ENCODE results near the gene RIF1.
A peak's percentile ranks its signal among the peaks of the same experiment; 100 is the strongest.

RIF1 gene

DNA sequence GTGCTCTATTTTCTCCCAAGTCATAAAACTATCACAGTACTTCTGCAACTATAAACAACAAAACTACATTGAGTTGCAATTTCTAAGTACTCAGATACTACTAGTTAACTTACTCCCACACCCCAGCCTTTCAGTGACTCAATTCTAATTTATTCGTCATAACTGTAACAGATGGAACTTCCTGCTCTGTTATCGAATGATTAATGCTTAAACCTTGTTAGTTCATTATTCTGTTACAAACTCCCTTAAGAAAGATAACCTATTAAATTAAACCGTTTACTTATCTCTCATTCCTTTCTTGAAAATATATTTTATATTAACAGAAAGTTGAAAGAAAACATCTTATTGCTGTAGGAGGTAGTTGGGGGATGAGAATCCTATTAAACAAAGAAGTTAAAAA lies 35.3 kb upstream of the RIF1 start:
- DNase-seq (ENCODE audit: low read depth, low spot score): peak; percentile 55
- ChIA-PET POLR2A (no interaction called here), CTCF (no interaction called here)
- no peak overlapping the region for H3K4me3 ChIP-seq (ENCODE audit: low read depth, low read length)
- TF ChIP-seq, protein P1, sequence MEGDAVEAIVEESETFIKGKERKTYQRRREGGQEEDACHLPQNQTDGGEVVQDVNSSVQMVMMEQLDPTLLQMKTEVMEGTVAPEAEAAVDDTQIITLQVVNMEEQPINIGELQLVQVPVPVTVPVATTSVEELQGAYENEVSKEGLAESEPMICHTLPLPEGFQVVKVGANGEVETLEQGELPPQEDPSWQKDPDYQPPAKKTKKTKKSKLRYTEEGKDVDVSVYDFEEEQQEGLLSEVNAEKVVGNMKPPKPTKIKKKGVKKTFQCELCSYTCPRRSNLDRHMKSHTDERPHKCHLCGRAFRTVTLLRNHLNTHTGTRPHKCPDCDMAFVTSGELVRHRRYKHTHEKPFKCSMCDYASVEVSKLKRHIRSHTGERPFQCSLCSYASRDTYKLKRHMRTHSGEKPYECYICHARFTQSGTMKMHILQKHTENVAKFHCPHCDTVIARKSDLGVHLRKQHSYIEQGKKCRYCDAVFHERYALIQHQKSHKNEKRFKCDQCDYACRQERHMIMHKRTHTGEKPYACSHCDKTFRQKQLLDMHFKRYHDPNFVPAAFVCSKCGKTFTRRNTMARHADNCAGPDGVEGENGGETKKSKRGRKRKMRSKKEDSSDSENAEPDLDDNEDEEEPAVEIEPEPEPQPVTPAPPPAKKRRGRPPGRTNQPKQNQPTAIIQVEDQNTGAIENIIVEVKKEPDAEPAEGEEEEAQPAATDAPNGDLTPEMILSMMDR (IDR thresholded peaks at IDR 0.05; ENCODE audit: insufficient read depth, low read length, missing control alignments): no peak

DNA sequence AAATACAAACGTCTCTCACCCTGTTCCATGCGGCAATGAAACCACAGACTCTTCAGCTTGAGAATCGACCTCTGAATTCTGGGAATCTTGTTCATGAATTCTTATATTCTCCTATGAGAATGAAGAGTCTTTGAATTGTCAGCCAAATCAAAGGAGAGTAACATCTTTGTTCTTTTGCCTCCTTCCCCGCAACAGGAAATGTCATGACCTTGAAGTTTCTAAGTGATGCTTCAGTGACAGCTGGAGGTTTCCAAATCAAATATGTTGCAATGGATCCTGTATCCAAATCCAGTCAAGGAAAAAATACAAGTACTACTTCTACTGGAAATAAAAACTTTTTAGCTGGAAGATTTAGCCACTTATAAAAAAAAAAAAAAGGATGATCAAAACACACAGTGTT lies 30.5 kb upstream of the RIF1 start:
- TF ChIP-seq, protein P1 (IDR thresholded peaks at IDR 0.05; ENCODE audit: insufficient read depth, low read length, missing control alignments): no peak
- no peak for DNase-seq (ENCODE audit: low read depth, low spot score)
- ChIA-PET CTCF (interaction anchor here (1.5 kb wide), 1 partner anchor 31 kb away, joined by 3 read pairs; the partner anchor contains the start of gene RIF1), POLR2A (no interaction called here)
- no peak overlapping the region for H3K4me3 ChIP-seq (ENCODE audit: low read depth, low read length)

DNA sequence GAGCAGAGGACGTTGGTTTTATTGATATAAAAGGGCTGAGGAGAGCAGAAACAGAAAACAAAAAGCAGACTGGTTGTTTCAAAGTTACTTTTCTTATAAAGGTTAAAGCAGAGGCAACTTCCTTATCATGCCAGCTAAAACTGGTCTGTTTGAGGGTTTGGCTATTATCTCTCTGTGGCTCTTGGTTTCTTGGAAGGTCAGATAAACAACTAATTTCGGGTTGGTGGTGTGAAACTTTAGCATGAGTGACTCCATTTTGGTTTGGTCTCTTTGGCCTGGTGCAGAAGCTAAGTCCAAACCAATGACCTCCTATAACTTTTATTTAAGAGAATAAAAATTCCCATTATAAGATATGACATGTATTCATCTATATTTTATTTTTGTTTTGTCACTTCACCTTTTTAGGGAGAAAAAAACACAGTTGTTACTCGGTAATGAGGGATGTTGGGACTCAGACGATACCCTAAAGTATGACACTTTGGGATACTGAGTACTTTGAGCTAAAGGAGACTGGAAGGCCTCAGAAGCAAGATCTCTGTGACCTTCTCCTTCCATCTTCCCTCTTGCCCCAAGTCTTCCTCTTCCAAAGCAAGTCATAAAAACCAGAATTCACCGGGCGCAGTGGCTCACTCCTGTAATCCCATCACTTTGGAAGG lies 29.0 kb upstream of the RIF1 start:
- TF ChIP-seq, protein P1 (IDR thresholded peaks at IDR 0.05; ENCODE audit: insufficient read depth, low read length, missing control alignments): no peak
- H3K4me3 ChIP-seq (ENCODE audit: low read depth, low read length): no peak overlapping the region
- no peak for DNase-seq (ENCODE audit: low read depth, low spot score)
- POLR2A ChIA-PET: no interaction called here
- CTCF ChIA-PET: interaction anchor here (1.5 kb wide), 1 partner anchor 29 kb away, joined by 3 read pairs; the partner anchor contains the start of gene RIF1

DNA sequence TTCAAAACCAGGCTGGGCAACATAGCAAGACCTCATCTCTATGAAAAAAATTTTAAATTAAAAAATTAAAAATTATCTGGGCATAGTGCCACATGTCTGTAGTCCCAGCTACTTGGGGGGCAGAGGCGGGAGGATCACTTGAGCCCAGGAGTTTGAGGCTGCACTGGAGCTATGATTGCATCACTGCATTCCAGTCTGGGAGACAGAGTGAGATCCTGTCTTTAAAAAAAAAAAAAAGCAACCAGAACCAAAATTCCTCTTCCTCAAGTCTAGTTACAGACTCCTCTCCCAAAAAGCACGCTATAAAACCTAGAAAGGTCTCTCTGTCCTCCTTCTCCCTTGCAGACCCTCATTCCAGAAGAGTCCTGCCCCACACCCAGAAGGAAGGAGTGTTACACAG lies 28.4 kb upstream of the RIF1 start:
- H3K4me3 ChIP-seq (ENCODE audit: low read depth, low read length): no peak overlapping the region
- TF ChIP-seq, protein P1 (IDR thresholded peaks at IDR 0.05; ENCODE audit: insufficient read depth, low read length, missing control alignments): no peak
- no peak for DNase-seq (ENCODE audit: low read depth, low spot score)
- ChIA-PET POLR2A (no interaction called here), CTCF (no interaction called here)

DNA sequence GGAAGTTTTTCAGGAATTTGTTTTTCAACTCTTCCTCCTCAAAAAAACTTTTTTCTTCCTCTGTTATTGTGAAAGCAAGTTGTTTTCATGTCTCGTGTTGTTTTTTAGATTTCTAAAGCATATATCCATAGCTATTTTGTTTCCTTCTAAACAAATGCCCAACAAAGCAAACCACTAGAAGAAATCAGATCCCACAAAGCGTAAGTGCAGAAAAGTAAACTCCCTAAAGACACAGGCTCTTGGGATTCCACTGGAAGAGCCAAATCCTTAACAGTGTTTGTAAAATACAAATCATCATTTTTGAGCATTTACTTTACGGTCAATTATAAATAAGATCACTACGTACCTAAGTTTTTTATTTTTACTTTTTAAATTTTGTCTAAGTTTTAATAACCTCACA lies 21.7 kb upstream of the RIF1 start:
- POLR2A ChIA-PET: no interaction called here
- no peak overlapping the region for H3K4me3 ChIP-seq (ENCODE audit: low read depth, low read length)
- DNase-seq (ENCODE audit: low read depth, low spot score): no peak
- CTCF ChIA-PET: interaction anchor here (1.5 kb wide), 1 partner anchor 51 kb away, joined by 3 read pairs; no protein-coding TSS in a partner anchor
- TF ChIP-seq, protein P1 (IDR thresholded peaks at IDR 0.05; ENCODE audit: insufficient read depth, low read length, missing control alignments): no peak

DNA sequence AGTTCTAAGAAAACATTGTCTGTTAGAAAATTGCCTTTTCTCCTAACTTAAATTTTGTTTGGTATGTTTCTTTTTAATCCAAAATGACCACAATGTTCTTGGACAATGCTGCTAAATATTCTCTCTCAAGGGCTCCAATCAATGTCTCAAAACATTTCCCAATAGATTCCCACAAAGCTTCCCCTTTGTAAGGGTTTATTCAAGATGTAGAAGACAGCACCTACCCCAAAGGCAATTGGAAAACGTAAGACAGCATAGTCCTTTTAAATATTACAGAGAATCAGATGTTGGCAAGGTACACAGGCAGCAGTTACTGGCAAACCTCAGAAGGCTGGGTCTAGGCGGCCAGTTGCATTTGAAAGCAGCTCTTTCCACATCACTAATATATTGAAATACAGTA lies 18.3 kb upstream of the RIF1 start:
- TF ChIP-seq, protein P1 (IDR thresholded peaks at IDR 0.05; ENCODE audit: insufficient read depth, low read length, missing control alignments): no peak
- CTCF ChIA-PET: interaction anchor here (0.6 to 1.2 kb wide), 3 partner anchors 16 to 46 kb away, joined by 3 read pairs; no protein-coding TSS in a partner anchor
- DNase-seq (ENCODE audit: low read depth, low spot score): no peak

More for the DNA sequence above, 18.3 kb upstream of the RIF1 start:
- POLR2A ChIA-PET: no interaction called here
- no peak overlapping the region for H3K4me3 ChIP-seq (ENCODE audit: low read depth, low read length)
